ENCODE results near the gene GAST.

DNA sequence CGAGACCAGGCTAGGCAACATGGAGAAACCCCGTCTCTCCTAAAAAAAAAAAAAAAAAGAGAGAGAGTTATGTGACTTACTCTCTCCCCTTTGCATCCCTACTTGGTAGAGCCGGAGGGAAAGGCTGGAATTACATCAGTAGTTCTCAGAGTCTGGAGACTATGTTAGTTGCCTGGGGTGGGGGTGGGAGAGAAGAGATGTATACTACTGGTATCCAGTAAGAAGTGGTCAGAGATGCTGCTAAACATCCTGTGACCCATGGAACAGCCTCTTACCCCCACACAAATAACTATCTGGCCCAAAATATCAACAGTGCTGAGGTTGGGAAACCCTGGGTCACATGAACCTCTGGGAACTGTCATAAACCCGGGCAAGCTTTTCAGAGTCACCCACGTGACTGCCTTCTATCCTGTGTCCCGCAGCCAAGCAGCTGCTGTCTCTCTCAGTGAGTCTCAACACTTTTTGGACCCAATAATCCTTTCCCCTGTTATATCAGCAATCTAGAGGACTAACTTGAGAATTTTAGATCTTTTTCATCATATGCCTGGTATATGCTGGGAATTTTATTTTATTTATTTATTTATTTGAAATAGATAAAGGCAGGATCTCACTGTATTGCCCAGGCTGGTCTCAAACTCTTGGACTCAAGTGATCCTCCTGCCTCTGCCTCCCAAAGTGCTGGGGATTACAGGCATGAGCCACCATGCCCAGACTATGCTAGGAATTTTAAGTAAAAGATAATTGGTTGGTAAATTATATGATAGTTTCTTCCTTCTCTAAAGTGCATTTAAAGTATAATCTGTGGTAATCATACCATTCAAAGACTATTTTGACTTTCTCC is 14.8 kb upstream of the GAST start:
- TF ChIP-seq CTCF (IDR thresholded peaks at IDR 0.05) (no peak), POLR2A (IDR thresholded peaks at IDR 0.05) (no peak), POLR2AphosphoS5 (IDR thresholded peaks at IDR 0.05) (peak; percentile 35 to 59 (median 50)), EP300 (IDR thresholded peaks at IDR 0.05; ENCODE audit: low read depth) (no peak)

Measured in transverse colon (tissue), 4 donors.